ENCODE data around the gene SLC8A3. TPM values are rescaled to one million over a fixed set of nuclear protein-coding genes. Genes with fewer than 3 reads are reported as not detected.

Gene SLC8A3
- total RNA-seq, 1 experiment from 2014 or later, result 0.13 TPM

DNA sequence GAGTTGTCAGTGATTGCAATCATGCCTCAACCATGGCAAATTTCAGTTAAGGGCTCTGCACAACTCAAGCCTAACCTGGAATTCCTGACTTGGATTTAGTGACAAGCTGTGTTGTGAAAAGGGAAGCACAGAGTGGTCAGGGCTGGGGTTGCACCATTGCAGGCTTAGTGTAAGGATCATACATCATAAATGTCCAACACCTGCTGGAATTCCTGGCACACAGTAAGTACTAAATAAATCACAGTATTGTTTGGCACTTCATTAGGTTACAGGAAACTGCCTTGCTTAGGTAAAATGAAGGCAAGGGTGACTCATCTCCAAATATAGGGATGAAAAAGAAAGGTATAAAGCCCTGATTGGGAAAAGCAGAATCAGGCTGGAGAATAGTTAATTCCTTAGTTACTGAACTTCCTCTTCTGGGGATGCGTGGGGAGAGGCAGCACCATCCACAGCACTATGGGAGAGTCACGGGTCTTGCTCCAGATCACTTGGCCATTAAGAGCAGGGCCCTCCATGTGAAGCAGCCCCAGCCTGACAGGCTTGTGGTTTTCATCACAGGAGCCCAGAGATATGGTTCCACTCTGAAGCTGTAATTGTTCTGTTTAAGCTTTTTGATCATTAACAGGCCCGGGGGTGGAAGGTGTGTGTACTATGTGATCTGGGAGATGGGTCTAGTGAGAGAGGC is 39.7 kb downstream of the SLC8A3 start:
- Histone ChIP-seq H3K27ac (ENCODE audit: insufficient read length, low read depth, low read length) (no peak overlapping the region), H3K79me1 (ENCODE audit: insufficient read depth, low read depth, low read length, poor library complexity, severe bottlenecking) (no peaks in the 10 kb centered on the region), H3K4me1 (ENCODE audit: insufficient read depth, low read length) (no peaks in the 10 kb centered on the region), H2BK120ac (ENCODE audit: low read depth, low read length, poor library complexity, severe bottlenecking) (no peak overlapping the region), H4K8ac (replicated peaks; ENCODE audit: insufficient read length, low read depth, low read length) (no peak overlapping the region), H2AK5ac (ENCODE audit: insufficient read length, low read length) (no peak overlapping the region), H2BK15ac (ENCODE audit: low read depth, low read length) (no peak overlapping the region), H4K20me1 (ENCODE audit: control insufficient read depth, insufficient read depth, insufficient read length) (no peaks in the 10 kb centered on the region), H4K5ac (ENCODE audit: insufficient read length, low read depth, low read length) (no peak overlapping the region), H3K9ac (ENCODE audit: extremely low read depth, insufficient read length, low read length) (no peak overlapping the region), H2AFZ (ENCODE audit: low read length) (no peak overlapping the region), H3K4ac (ENCODE audit: low read depth, low read length) (no peak overlapping the region), H3K56ac (ENCODE audit: insufficient read length, low read depth, low read length) (no peak overlapping the region), H3K9me3 (ENCODE audit: control insufficient read depth, low read depth, low read length) (no peaks in the 10 kb centered on the region), H3K18ac (ENCODE audit: insufficient read length, low read depth, low read length) (no peak overlapping the region), H3K14ac (ENCODE audit: insufficient read depth, low read length) (no peak overlapping the region), H3T11ph (ENCODE audit: low read length) (no peak overlapping the region), H3K4me2 (ENCODE audit: insufficient read depth, insufficient read length, low read length) (no peak overlapping the region), H2BK5ac (ENCODE audit: insufficient read length, low read length) (no peak overlapping the region), H2BK12ac (ENCODE audit: insufficient read length, low read depth, low read length) (no peak overlapping the region), H3K23me2 (ENCODE audit: insufficient read length, low read depth, low read length, poor library complexity, severe bottlenecking) (no peaks in the 10 kb centered on the region), H3K23ac (ENCODE audit: insufficient read length, low read depth, low read length) (no peak overlapping the region), H3K79me2 (ENCODE audit: insufficient read depth, low read length) (no peaks in the 10 kb centered on the region), H2BK20ac (ENCODE audit: low read depth, low read length, poor library complexity, severe bottlenecking) (no peak overlapping the region), H3K27me3 (ENCODE audit: insufficient read depth, low read length) (no peaks in the 10 kb centered on the region), H4K91ac (ENCODE audit: insufficient read length, low read depth, low read length) (no peak overlapping the region)
- Mint-ChIP-seq H3K4me1 (peaks cover 4 to 10% of the 10 kb centered on the region in 2 experiments), H3K4me3 (no peak overlapping the region), H3K27ac (no peak overlapping the region), H3K9me3 (no peaks in the 10 kb centered on the region), H3K27me3 (ENCODE audit: low read depth) (no peaks in the 10 kb centered on the region), H3K36me3 (ENCODE audit: insufficient read depth in 1 of 3, low read depth in 3 of 3) (no peaks in the 10 kb centered on the region)
- no CpG with 5 or more reads among the region's 3 CpGs for WGBS (ENCODE audit: extremely low coverage, insufficient read length, low lambda C conversion rate)
- TF ChIP-seq, protein P1, sequence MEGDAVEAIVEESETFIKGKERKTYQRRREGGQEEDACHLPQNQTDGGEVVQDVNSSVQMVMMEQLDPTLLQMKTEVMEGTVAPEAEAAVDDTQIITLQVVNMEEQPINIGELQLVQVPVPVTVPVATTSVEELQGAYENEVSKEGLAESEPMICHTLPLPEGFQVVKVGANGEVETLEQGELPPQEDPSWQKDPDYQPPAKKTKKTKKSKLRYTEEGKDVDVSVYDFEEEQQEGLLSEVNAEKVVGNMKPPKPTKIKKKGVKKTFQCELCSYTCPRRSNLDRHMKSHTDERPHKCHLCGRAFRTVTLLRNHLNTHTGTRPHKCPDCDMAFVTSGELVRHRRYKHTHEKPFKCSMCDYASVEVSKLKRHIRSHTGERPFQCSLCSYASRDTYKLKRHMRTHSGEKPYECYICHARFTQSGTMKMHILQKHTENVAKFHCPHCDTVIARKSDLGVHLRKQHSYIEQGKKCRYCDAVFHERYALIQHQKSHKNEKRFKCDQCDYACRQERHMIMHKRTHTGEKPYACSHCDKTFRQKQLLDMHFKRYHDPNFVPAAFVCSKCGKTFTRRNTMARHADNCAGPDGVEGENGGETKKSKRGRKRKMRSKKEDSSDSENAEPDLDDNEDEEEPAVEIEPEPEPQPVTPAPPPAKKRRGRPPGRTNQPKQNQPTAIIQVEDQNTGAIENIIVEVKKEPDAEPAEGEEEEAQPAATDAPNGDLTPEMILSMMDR (conservative IDR thresholded peaks at IDR 0.05), result no peak
- DNase-seq, result no peak

Measured in H9 (cell line).